Endothelial cell of umbilical vein (primary cell): ENCODE data around the gene PDE11A. TPM values are rescaled to one million over a fixed set of nuclear protein-coding genes. Genes with fewer than 3 reads are reported as not detected.

Source experiments
- BruUV-seq: library from RNA; stranded (reverse); fragments of 400-500 nt; replicated peaks from 2 replicates; lab custom pipeline; 2021; lab: Mats Ljungman, UMichigan
- CTCF ChIA-PET: fragments of 300-600, 350-600 bp; sonication (Branson Sonifier 250); formaldehyde crosslinking; loops from one replicate; lab custom pipeline; 2021; ENCODE audit warnings: antibody characterized with exemption, inconsistent platforms; lab: Charles Lee
- POLR2A ChIA-PET: fragments of 300-600, 350-600 bp; sonication (Branson Sonifier 250); formaldehyde crosslinking; loops from one replicate; lab custom pipeline; 2021; ENCODE audit warnings: antibody characterized with exemption, inconsistent platforms; lab: Charles Lee
- DNase-seq: peaks from one replicate; pipeline ENCODE4 v3.0.0-alpha.2; 2011; ENCODE audit warnings: low read depth, low spot score
- FAIRE-seq: peaks from 2 replicates; lab custom pipeline; 2011; peaks lifted over from hg19 to GRCh38; lab: Jason Lieb, UNC
- H2AFZ ChIP-seq: 2 replicates; pipeline ENCODE4 v1.6.0; 2012; ENCODE audit warnings: low read depth, low read length, control low read depth, inconsistent platforms
- H3K27ac ChIP-seq: 2 replicates; pipeline ENCODE4 v1.5.1; 2011; ENCODE audit warnings: low read depth, mild to moderate bottlenecking, control low read depth, low read length, moderate library complexity; ENCODE audit not compliant: insufficient read depth
- H3K27me3 ChIP-seq, 2 experiments: 2 replicates each; pipeline versions ENCODE4 v1.6.0 to v1.6.1; 2011; ENCODE audit warnings: low read length in 2 of 2, mixed read lengths in 1 of 2; ENCODE audit not compliant: control insufficient read depth in 2 of 2, insufficient read depth in 2 of 2
- H3K36me3 ChIP-seq, 2 experiments: 2 replicates in 1 of 2; 3 replicates in 1 of 2; pipeline ENCODE4 v1.5.1; 2011; ENCODE audit warnings: low read length in 2 of 2, mild to moderate bottlenecking in 1 of 2, moderate library complexity in 1 of 2; ENCODE audit not compliant: control insufficient read depth in 2 of 2, insufficient read depth in 2 of 2; ENCODE audit errors: extremely low read depth in 1 of 2
- H3K4me1 ChIP-seq: 3 replicates; pipeline ENCODE4 v1.5.1; 2011; ENCODE audit warnings: mild to moderate bottlenecking, low read length; ENCODE audit not compliant: control insufficient read depth, insufficient read depth; ENCODE audit errors: extremely low read depth
- H3K4me2 ChIP-seq: 2 replicates; pipeline ENCODE4 v1.6.1; 2011; ENCODE audit warnings: low read length, control low read depth, mixed read lengths; ENCODE audit not compliant: insufficient read depth
- H3K4me3 ChIP-seq, 3 experiments: fragments of 200-600 bp in 1 of 3; sonication (generic), shearing (Covaris generic) in 1 of 3; replicated peaks in 1 of 3; 2 replicates each; pipeline ENCODE4 v1.5.1; 2011 to 2016; ENCODE audit warnings: control low read depth in 3 of 3, low read length in 3 of 3, mild to moderate bottlenecking in 2 of 3, inconsistent platforms in 1 of 3, low read depth in 1 of 3, moderate library complexity in 1 of 3; ENCODE audit not compliant: insufficient read depth in 1 of 3
- H3K79me2 ChIP-seq: 2 replicates; pipeline ENCODE4 v1.6.0; 2012; ENCODE audit warnings: low read length, inconsistent platforms; ENCODE audit not compliant: control insufficient read depth, insufficient read depth
- H3K9ac ChIP-seq: replicated peaks from 2 replicates; pipeline ENCODE3; 2011; ENCODE audit warnings: low read length, control low read depth; ENCODE audit not compliant: insufficient read depth; ENCODE audit errors: extremely low read depth
- H3K9me1 ChIP-seq: replicated peaks from 3 replicates; pipeline ENCODE4 v1.6.0; 2011; ENCODE audit warnings: mild to moderate bottlenecking, low read length; ENCODE audit not compliant: control insufficient read depth, insufficient read depth; ENCODE audit errors: extremely low read depth
- H3K9me3 ChIP-seq: replicated peaks from 2 replicates; pipeline ENCODE4 v1.5.1; 2012; ENCODE audit warnings: low read length, inconsistent platforms; ENCODE audit not compliant: control insufficient read depth, insufficient read depth
- H4K20me1 ChIP-seq: replicated peaks from 2 replicates; pipeline ENCODE3; 2011; ENCODE audit warnings: mild to moderate bottlenecking, low read length; ENCODE audit not compliant: control insufficient read depth, insufficient read depth; ENCODE audit errors: extremely low read depth
- CTCF ChIP-seq, 2 donors: IDR thresholded peaks; 1 replicate in 1 of 2; 2 replicates in 1 of 2; pipeline ENCODE4 v1.5.1; 2011; ENCODE audit warnings: low read length in 2 of 2, mild to moderate bottlenecking in 2 of 2, moderate library complexity in 2 of 2, control low read depth in 1 of 2, inconsistent platforms in 1 of 2, low read depth in 1 of 2; ENCODE audit not compliant: insufficient read depth in 1 of 2; ENCODE audit errors: extremely low read depth in 1 of 2
- EZH2 ChIP-seq: IDR thresholded peaks from 2 replicates; pipeline ENCODE4 v1.6.1; 2012; ENCODE audit warnings: borderline replicate concordance, low read depth, mild to moderate bottlenecking, moderate library complexity, low read length, inconsistent platforms; ENCODE audit not compliant: severe bottlenecking
- FOS ChIP-seq: IDR thresholded peaks from 2 replicates; pipeline ENCODE4 v1.6.1; 2011; ENCODE audit warnings: mild to moderate bottlenecking, low read length, moderate library complexity, borderline replicate concordance; ENCODE audit not compliant: insufficient read depth
- GATA2 ChIP-seq: IDR thresholded peaks from 2 replicates; pipeline ENCODE4 v1.7.0; 2011; ENCODE audit warnings: low read depth, mild to moderate bottlenecking, moderate library complexity, mixed read lengths, low read length; ENCODE audit not compliant: insufficient read length, insufficient read depth
- JUN ChIP-seq: IDR thresholded peaks from 2 replicates; pipeline ENCODE4 v1.6.1; 2011; ENCODE audit warnings: borderline replicate concordance, low read depth; ENCODE audit not compliant: insufficient read length, insufficient read depth
- MAX ChIP-seq: IDR thresholded peaks from 2 replicates; pipeline ENCODE4 v1.6.1; 2011; ENCODE audit not compliant: insufficient read depth, insufficient read length
- MYC ChIP-seq: IDR thresholded peaks from one replicate; pipeline ENCODE4 v1.6.1; 2011; ENCODE audit warnings: mild to moderate bottlenecking, low read depth, low read length
- POLR2A ChIP-seq: IDR thresholded peaks from 2 replicates; pipeline ENCODE4 v1.6.1; 2012; ENCODE audit warnings: low read depth, mild to moderate bottlenecking, control low read depth, low read length
- POLR2AphosphoS5 ChIP-seq: IDR thresholded peaks from 2 replicates; pipeline ENCODE4 v1.6.1; 2012; ENCODE audit warnings: low read depth, mild to moderate bottlenecking, control low read depth, low read length, moderate library complexity; ENCODE audit not compliant: insufficient read depth
- dilution Hi-C: fragments of 300-500 bp; cut with MboI; formaldehyde crosslinking; loops from one replicate; pipeline ENCODE4 v1.15.0; 2019; ENCODE audit warnings: low sequenced_read_pairs; ENCODE audit not compliant: extremely low pct_ligation_motif_present
- intact Hi-C: fragments of 100-400 bp; cut with micrococcal nuclease; formaldehyde crosslinking; loops from one replicate; pipeline ENCODE4 v1.10.0; 2022
- polyA plus RNA-seq, 4 experiments: library from polyadenylated mRNA; depleted of rRNA in 3 of 4; stranded (reverse) in 3 of 4; unstranded in 1 of 4; fragments of >200 nt; gene quantifications; 2 replicates each; pipeline versions ENCODE4 v1.2.1 to v1.2.3, GENCODE V29; 2011 to 2012; ENCODE audit warnings: missing spikeins in 1 of 4
- total RNA-seq: library from RNA; stranded (reverse); gene quantifications from 2 replicates; pipeline ENCODE4 v1.2.3, GENCODE V29; 2021

PDE11A gene
- total and polyA plus RNA-seq, 2 donors (not counting 3 experiments of a cell fraction or from before 2014, with no cell fraction given): 0.07 to 0.51 TPM

DNA sequence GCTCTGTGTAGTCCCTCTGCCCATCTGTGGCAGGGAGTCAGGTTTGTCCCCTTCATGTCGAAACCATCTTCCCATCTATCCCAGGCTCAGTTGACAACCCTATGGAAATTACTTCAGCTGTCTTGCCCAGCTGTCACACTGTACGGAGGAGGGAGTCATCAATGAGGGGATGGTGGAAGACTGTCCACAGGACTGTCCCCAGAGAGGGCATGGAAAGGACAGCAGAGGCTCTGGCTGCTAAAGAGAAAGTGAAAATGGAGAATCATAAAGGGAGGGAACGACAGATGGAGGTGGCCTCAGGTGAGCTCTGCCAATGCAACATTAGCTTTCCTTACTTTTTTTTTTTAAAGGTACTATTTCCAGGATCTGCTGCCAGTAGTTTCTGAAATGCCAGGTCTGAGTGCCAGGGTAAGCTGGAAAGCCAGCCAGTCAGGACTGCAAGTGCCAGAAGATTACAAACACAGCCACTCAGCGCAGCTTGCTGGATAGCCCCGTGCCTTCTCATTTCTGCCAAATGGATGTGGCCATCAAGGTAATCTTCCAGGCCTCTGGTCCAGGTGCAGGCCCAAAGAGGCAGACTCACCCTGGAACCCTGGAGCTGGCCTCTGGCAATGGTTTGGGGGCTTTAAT lies 487.2 kb downstream of the PDE11A start:
- CTCF ChIA-PET: interaction anchor here (3.7 kb wide), 1 partner anchor 19 kb away, joined by 14 read pairs; no protein-coding TSS in a partner anchor
- BruUV-seq: no TSS peak
- POLR2A ChIA-PET: no interaction called here

More for the DNA sequence above, 487.2 kb downstream of the PDE11A start:
- Histone ChIP-seq H3K27me3 (no peaks in the 10 kb centered on the region), H3K79me2 (no peaks in the 10 kb centered on the region), H3K9me1 (no peaks in the 10 kb centered on the region), H3K4me3 (no peak overlapping the region), H3K27ac (no peak overlapping the region), H3K4me1 (no peaks in the 10 kb centered on the region), H3K4me2 (no peak overlapping the region), H3K36me3 (no peaks in the 10 kb centered on the region), H3K9ac (no peak overlapping the region), H3K9me3 (no peaks in the 10 kb centered on the region), H4K20me1 (no peaks in the 10 kb centered on the region), H2AFZ (no peak overlapping the region)
- intact Hi-C loops (no loop called here), dilution Hi-C loops (no loop called here)
- DNase-seq: no peak
- TF ChIP-seq JUN: no peak
- no peak for TF ChIP-seq MYC
- TF ChIP-seq POLR2AphosphoS5: no peak
- no peak for TF ChIP-seq FOS
- no peak for TF ChIP-seq CTCF (IDR thresholded peaks at IDR 0.05; ENCODE audit: extremely low read depth in 1 of 2, insufficient read depth in 1 of 2, low read depth in 1 of 2, low read length in 2 of 2)
- no peak for TF ChIP-seq MAX
- TF ChIP-seq POLR2A: no peak
- TF ChIP-seq GATA2: no peak
- TF ChIP-seq EZH2: no peak
- FAIRE-seq: no peak
